K562 (cell line): Measurements from ENCODE around the gene DGAT2. TPM values are rescaled to one million over a fixed set of nuclear protein-coding genes. Genes with fewer than 3 reads are reported as not detected.

ENCODE experiments used
- ATAC-seq: fragments of 200-7000 bp; cut with Tn5 transposase; 3 replicates; pipeline ENCODE4 v1.9.1; 2020; ENCODE audit warnings: moderate library complexity
- BruUV-seq: library from RNA; stranded (reverse); fragments of 400-500 nt; replicated peaks from 2 replicates; lab custom pipeline; 2021; lab: Mats Ljungman, UMichigan
- CTCF ChIA-PET: fragments of 300-600 bp; formaldehyde crosslinking; extraction: SDS; loops from one replicate; lab custom pipeline; 2021; ENCODE audit warnings: low intra/inter-chr PET ratio; lab: Yijun Ruan, JAX
- POLR2A ChIA-PET: fragments of 300-600, 350-650 bp; sonication (Branson Sonifier 250); formaldehyde crosslinking; extraction: SDS; loops from one replicate; lab custom pipeline; 2021; ENCODE audit warnings: antibody characterized with exemption, inconsistent platforms; lab: Yijun Ruan, JAX
- DNase-seq, 4 experiments: peaks; one replicate each; pipeline versions ENCODE4 v3.0.0 to v3.0.0-alpha.2; 2011 to 2018; ENCODE audit warnings: low spot score in 3 of 4, mixed read lengths in 3 of 4; ENCODE audit errors: extremely low read depth in 1 of 4
- FAIRE-seq: peaks from 2 replicates; lab custom pipeline; 2011; peaks lifted over from hg19 to GRCh38; lab: Jason Lieb, UNC
- H2AFZ ChIP-seq: 2 replicates; pipeline ENCODE4 v1.6.0; 2011; ENCODE audit warnings: low read depth, low read length, control low read depth, inconsistent platforms
- H3K27ac ChIP-seq: fragments of 200-600 bp; 3 replicates; pipeline ENCODE4 v1.8.0; 2011; ENCODE audit warnings: low read depth, mild to moderate bottlenecking, control low read depth, inconsistent platforms, low read length, moderate library complexity, mixed read lengths; ENCODE audit errors: extremely low read depth
- H3K27me3 ChIP-seq, 2 experiments: fragments of 300-600 bp in 1 of 2; 2 replicates in 1 of 2; 3 replicates in 1 of 2; pipeline versions ENCODE4 v1.6.0 to v1.8.0; 2011; ENCODE audit warnings: inconsistent platforms in 2 of 2, low read length in 2 of 2, mild to moderate bottlenecking in 1 of 2, mixed read lengths in 1 of 2, moderate library complexity in 1 of 2; ENCODE audit not compliant: control insufficient read depth in 2 of 2, insufficient read depth in 2 of 2
- H3K36me3 ChIP-seq: fragments of 300-600 bp; 3 replicates; pipeline ENCODE4 v1.8.0; 2011; ENCODE audit warnings: mild to moderate bottlenecking, low read length, inconsistent platforms; ENCODE audit not compliant: control insufficient read depth, insufficient read depth
- H3K4me1 ChIP-seq, 2 experiments: fragments of 200-600 bp in 1 of 2; replicated peaks in 1 of 2; 2 replicates in 1 of 2; 3 replicates in 1 of 2; pipeline versions ENCODE4 v1.5.1 to v1.8.0; 2011; ENCODE audit warnings: inconsistent platforms in 2 of 2, low read length in 2 of 2, mild to moderate bottlenecking in 1 of 2, mixed read lengths in 1 of 2, moderate library complexity in 1 of 2; ENCODE audit not compliant: control insufficient read depth in 2 of 2, insufficient read depth in 2 of 2
- H3K4me2 ChIP-seq: 2 replicates; pipeline ENCODE4 v1.6.1; 2011; ENCODE audit warnings: low read length, control low read depth, inconsistent platforms, mixed read lengths; ENCODE audit not compliant: insufficient read depth
- H3K4me3 ChIP-seq: fragments of 200-600 bp; sonication (generic), shearing (Covaris generic); 2 replicates; pipeline ENCODE4 v1.5.1; 2016; ENCODE audit warnings: control low read depth, inconsistent platforms
- H3K79me2 ChIP-seq: fragments of 200-600 bp; 3 replicates; pipeline ENCODE4 v1.8.0; 2011; ENCODE audit warnings: low read length, inconsistent platforms; ENCODE audit not compliant: control insufficient read depth, insufficient read depth
- H3K9ac ChIP-seq, 2 experiments: 2 replicates each; pipeline versions ENCODE4 v1.6.0 to v1.6.1; 2011; ENCODE audit warnings: low read depth in 2 of 2, low read length in 2 of 2, control low read depth in 1 of 2, inconsistent platforms in 1 of 2, mild to moderate bottlenecking in 1 of 2, mixed read lengths in 1 of 2; ENCODE audit not compliant: insufficient read depth in 1 of 2
- H3K9me1 ChIP-seq: one replicate; pipeline ENCODE4 v1.6.0; 2011; ENCODE audit warnings: inconsistent platforms, mild to moderate bottlenecking, low read length, moderate library complexity; ENCODE audit not compliant: control insufficient read depth, insufficient read depth
- H3K9me3 ChIP-seq: replicated peaks from 2 replicates; pipeline ENCODE4 v1.5.1; 2011; ENCODE audit warnings: low read depth, low read length, inconsistent platforms; ENCODE audit not compliant: control insufficient read depth, insufficient read depth
- H4K20me1 ChIP-seq: replicated peaks from 2 replicates; pipeline ENCODE4 v1.6.1; 2011; ENCODE audit warnings: low read length, inconsistent platforms, mixed read lengths; ENCODE audit not compliant: control insufficient read depth, insufficient read depth
- BDP1 ChIP-seq: IDR thresholded peaks from 3 replicates; pipeline ENCODE4 v1.6.1; 2011; ENCODE audit not compliant: insufficient read length, insufficient read depth
- CBX8 ChIP-seq: fragments of 200-600 bp; sonication (generic); IDR thresholded peaks from 2 replicates; pipeline ENCODE4 v1.6.1; 2012; ENCODE audit warnings: borderline replicate concordance, mixed run types, low read depth, mild to moderate bottlenecking, moderate library complexity, mixed read lengths, low read length, control low read depth, inconsistent platforms; ENCODE audit not compliant: poor library complexity, severe bottlenecking; ENCODE audit errors: extremely low read depth
- CEBPB ChIP-seq: fragments of 450-650 bp; IDR thresholded peaks from 2 replicates; pipeline ENCODE4 v1.6.1; 2016; ENCODE audit warnings: missing genetic modification characterization, missing compliant biosample characterization
- CTCF ChIP-seq, 3 experiments: IDR thresholded peaks in 2 of 3; conservative IDR thresholded peaks in 1 of 3; 2 replicates each; pipeline ENCODE4 v1.5.1; 2011 to 2012; ENCODE audit warnings: low read length in 3 of 3, mild to moderate bottlenecking in 3 of 3, control low read depth in 2 of 3, improper control_type of control experiment in 1 of 3, inconsistent platforms in 1 of 3, low read depth in 1 of 3, mixed read lengths in 1 of 3, moderate library complexity in 1 of 3; ENCODE audit not compliant: insufficient read depth in 2 of 3
- E2F6 ChIP-seq, 2 experiments: IDR thresholded peaks; 2 replicates each; pipeline ENCODE4 v1.6.1; 2011; ENCODE audit warnings: borderline replicate concordance in 1 of 2, control low read depth in 1 of 2, low read depth in 1 of 2, low read length in 1 of 2, mild to moderate bottlenecking in 1 of 2, mixed read lengths in 1 of 2, moderate library complexity in 1 of 2; ENCODE audit not compliant: insufficient read depth in 1 of 2, insufficient read length in 1 of 2, poor library complexity in 1 of 2, severe bottlenecking in 1 of 2; ENCODE audit errors: extremely low read depth in 1 of 2
- FOXK2 ChIP-seq, 2 experiments: fragments of 450-650 bp; IDR thresholded peaks in 1 of 2; conservative IDR thresholded peaks in 1 of 2; 2 replicates each; pipeline ENCODE4 v1.6.1; 2016; ENCODE audit warnings: low read depth in 2 of 2, mild to moderate bottlenecking in 1 of 2
- HNRNPK ChIP-seq: fragments of 200-400 bp; formaldehyde crosslinking; IDR thresholded peaks from one replicate; pipeline ENCODE4 v1.6.1; 2018; ENCODE audit warnings: mild to moderate bottlenecking, low read depth, low read length; ENCODE audit not compliant: poor library complexity, severe bottlenecking
- MED1 ChIP-seq: sonication (generic); formaldehyde crosslinking; IDR thresholded peaks from 2 replicates; pipeline ENCODE4 v1.8.1; 2023; ENCODE audit warnings: missing genetic modification reagents, borderline replicate concordance
- PCBP2 ChIP-seq: fragments of 200-400 bp; formaldehyde crosslinking; IDR thresholded peaks from 2 replicates; pipeline ENCODE4 v1.6.1; 2018; ENCODE audit warnings: low read length, low read depth, mild to moderate bottlenecking, moderate library complexity; ENCODE audit not compliant: poor library complexity, severe bottlenecking
- SP1 ChIP-seq: sonication (generic); formaldehyde crosslinking; IDR thresholded peaks from 2 replicates; pipeline ENCODE4 v1.8.1; 2022; ENCODE audit warnings: mild to moderate bottlenecking, missing genetic modification reagents
- SPI1 ChIP-seq: IDR thresholded peaks from 2 replicates; pipeline ENCODE4 v1.6.1; 2011; ENCODE audit warnings: low read depth, low read length, control low read depth, borderline replicate concordance
- ZNF23 ChIP-seq: fragments of 250-450 bp; sonication (Bioruptor Pico); IDR thresholded peaks from 2 replicates; pipeline ENCODE4 v1.4.0; 2020; ENCODE audit warnings: mild to moderate bottlenecking
- whole genome bisulfite sequencing: fragments of 100-300 bp; shearing (Covaris generic); methylation state at CpG from one replicate; pipeline ENCODE4 v1.1.6; 2016; ENCODE audit warnings: low coverage, mixed read lengths; ENCODE audit not compliant: insufficient coverage; ENCODE audit errors: missing lambda C conversion rate; 5-methylcytosine and 5-hydroxymethylcytosine counted together
- in situ Hi-C: fragments of 300-500 bp; cut with MboI; formaldehyde crosslinking; loops from 4 replicates; pipeline ENCODE4 v1.15.0; 2018; ENCODE audit warnings: inconsistent platforms, mixed read lengths
- intact Hi-C: fragments of 100-400 bp; cut with micrococcal nuclease; formaldehyde crosslinking; loops from 2 replicates; pipeline ENCODE4 v1.14.2; 2022
- polyA plus RNA-seq, 8 experiments: library from polyadenylated mRNA; depleted of rRNA in 4 of 8; stranded (reverse) in 5 of 8; unstranded in 3 of 8; fragments of >200 nt; fragmentation: Nextera tagmentation in 2 of 8; fragmentation: Illumina TruSeq in 1 of 8; extraction: Ambion mirVana in 2 of 8; extraction: Trizol in 1 of 8; gene quantifications; 2 replicates each; pipeline versions ENCODE4 v1.2.1 to v1.2.3, GENCODE V29; 2011 to 2014; ENCODE audit warnings: inconsistent platforms in 1 of 8, missing spikeins in 1 of 8
- total RNA-seq, 7 experiments: library from RNA; depleted of rRNA in 6 of 7; stranded (reverse); fragments of >200 nt in 6 of 7; fragmentation: Illumina TruSeq in 2 of 7; extraction: Trizol in 2 of 7; gene quantifications; 2 replicates each; pipeline versions ENCODE4 v1.2.1 to v1.2.3, GENCODE V29; 2011 to 2021; ENCODE audit warnings: low replicate concordance in 1 of 7

Gene DGAT2
- total and polyA plus RNA-seq, 9 of the 15 experiments (the other 6 are each of a cell fraction or from before 2014, with no cell fraction given): 0.68 to 2.8 (median 1.8) TPM

- TF ChIP-seq SP1 (CRISPR knock-in tag): no peak
- no peak for TF ChIP-seq MED1 (CRISPR knock-in tag)
- TF ChIP-seq CBX8: no peak
- no peak for TF ChIP-seq FOXK2 (conservative IDR thresholded peaks at IDR 0.05 in 1 of 2, IDR thresholded peaks at IDR 0.05 in 1 of 2; ENCODE audit: low read depth in 2 of 2)
- no peak for TF ChIP-seq BDP1
- TF ChIP-seq CEBPB (tag): no peak
- TF ChIP-seq HNRNPK: no peak
- TF ChIP-seq CTCF (IDR thresholded peaks at IDR 0.05 in 2 of 3, conservative IDR thresholded peaks at IDR 0.05 in 1 of 3; ENCODE audit: insufficient read depth in 2 of 3, low read depth in 1 of 3, low read length in 3 of 3): no peak
- no peak for TF ChIP-seq E2F6 (IDR thresholded peaks at IDR 0.05; ENCODE audit: borderline replicate concordance in 1 of 2, extremely low read depth in 1 of 2, insufficient read depth in 1 of 2, insufficient read length in 1 of 2, low read depth in 1 of 2, low read length in 1 of 2, poor library complexity in 1 of 2, severe bottlenecking in 1 of 2)
- no peak for TF ChIP-seq PCBP2
- no peak for TF ChIP-seq ZNF23 (CRISPR knock-in tag)
- TF ChIP-seq SPI1: no peak
- DNase-seq: no peak
- H3K9me3 ChIP-seq: no peaks in the 10 kb centered on the region
- no peak for FAIRE-seq
- intact Hi-C loops: no loop called here
- ChIA-PET POLR2A (interaction anchor here (1.5 kb wide), 1 partner anchor 9 kb away, joined by 4 read pairs; no protein-coding TSS in a partner anchor), CTCF (no interaction called here)
- no peak; the same call in 2 of the 3 replicates for ATAC-seq
- no peak overlapping the region for H3K4me2 ChIP-seq
- in situ Hi-C loops: no loop called here
- no TSS peak for BruUV-seq
- WGBS: 54% methylated on average over 2 of the region's 2 CpGs
- peaks cover 23% of the 10 kb centered on the region; the same call in 2 of the 3 replicates for H3K79me2 ChIP-seq
- no peaks in the 10 kb centered on the region for H3K27me3 ChIP-seq
- H3K4me3 ChIP-seq: no peak overlapping the region
- no peaks in the 10 kb centered on the region; the same call in 1 of the 2 replicates for H4K20me1 ChIP-seq
- no peaks in the 10 kb centered on the region for H3K9me1 ChIP-seq
- H3K36me3 ChIP-seq: no peaks in the 10 kb centered on the region; the same call in 1 of the 3 replicates
- no peak overlapping the region for H2AFZ ChIP-seq
- H3K4me1 ChIP-seq: peaks cover 0 to 11% of the 10 kb centered on the region in 2 experiments; a peak in 1 of 5 replicates
- H3K27ac ChIP-seq: no peak overlapping the region
- no peak overlapping the region for H3K9ac ChIP-seq
Observed at GRCh38 chr11:75841739-75842138, 73.2 kb downstream of the DGAT2 start.
